ENCODE results near the gene KCNIP1.

The KCNIP1 gene

GRCh38 chr5:170503990-170504596, at the start of gene KCNIP1:
Gene KCNIP1 (plus strand): TSS chr5:170504020.
- DNase-seq, result no peak

- no peak for DNase-seq
Measured at GRCh38 chr5:170463426-170463825, 40.4 kb upstream of the KCNIP1 start.

GRCh38 chr5:170464280-170465127, 39.3 kb upstream of the KCNIP1 start:
- no peak for DNase-seq

DNA sequence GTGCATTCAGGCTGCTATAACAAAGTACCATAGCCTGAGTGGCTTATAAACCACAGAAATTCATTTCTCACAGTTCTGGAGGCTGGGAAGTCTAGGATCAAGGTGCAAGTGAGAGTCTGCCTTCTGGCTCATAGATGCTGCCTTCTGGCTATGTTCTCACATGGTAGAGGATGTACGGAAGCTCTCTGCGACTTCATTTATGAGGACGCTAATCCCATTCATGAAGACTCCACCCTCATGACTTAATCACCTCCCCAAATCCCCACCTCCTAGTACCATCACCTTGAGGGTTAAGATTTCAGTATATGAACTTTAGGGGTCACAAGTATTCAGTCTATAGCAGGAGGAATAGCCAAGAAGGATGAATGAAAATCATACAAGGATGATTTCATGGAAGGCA, 37.3 kb upstream of the KCNIP1 start:
- no peak for DNase-seq

DNA sequence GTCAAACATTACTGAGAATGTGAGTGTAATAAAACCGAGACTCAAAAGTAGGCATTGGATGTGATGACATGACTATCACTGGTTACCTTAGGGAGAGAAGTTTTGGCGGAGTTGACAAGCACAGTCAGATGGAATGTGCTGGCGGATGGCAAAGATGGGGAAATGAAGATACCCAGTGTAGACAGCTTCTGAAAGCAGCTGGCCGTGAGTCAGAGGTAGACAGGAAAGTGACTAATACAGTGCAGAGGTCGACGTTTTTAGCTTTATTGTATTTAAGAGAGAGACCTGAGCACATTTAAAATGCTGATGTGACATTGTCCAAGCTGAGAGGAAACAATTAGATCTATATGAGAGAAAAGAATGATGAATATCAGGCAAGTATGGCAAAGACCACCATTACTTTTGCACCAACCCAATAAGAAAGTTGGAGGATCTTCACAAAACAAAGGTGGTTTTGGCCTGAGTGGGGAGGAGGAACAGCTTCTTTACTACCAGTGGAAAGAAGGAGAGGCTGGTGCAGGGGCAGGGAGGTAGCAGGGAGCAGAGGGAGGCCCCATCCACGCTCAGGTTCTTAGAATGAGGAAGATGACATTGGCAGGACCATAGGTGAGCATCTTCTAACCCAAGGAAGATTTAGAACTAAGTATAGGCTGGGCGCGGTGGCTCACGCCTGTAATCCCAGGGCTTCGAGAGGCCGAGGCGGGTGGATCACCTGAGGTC, 36.7 kb upstream of the KCNIP1 start:
- no peak for DNase-seq

DNA sequence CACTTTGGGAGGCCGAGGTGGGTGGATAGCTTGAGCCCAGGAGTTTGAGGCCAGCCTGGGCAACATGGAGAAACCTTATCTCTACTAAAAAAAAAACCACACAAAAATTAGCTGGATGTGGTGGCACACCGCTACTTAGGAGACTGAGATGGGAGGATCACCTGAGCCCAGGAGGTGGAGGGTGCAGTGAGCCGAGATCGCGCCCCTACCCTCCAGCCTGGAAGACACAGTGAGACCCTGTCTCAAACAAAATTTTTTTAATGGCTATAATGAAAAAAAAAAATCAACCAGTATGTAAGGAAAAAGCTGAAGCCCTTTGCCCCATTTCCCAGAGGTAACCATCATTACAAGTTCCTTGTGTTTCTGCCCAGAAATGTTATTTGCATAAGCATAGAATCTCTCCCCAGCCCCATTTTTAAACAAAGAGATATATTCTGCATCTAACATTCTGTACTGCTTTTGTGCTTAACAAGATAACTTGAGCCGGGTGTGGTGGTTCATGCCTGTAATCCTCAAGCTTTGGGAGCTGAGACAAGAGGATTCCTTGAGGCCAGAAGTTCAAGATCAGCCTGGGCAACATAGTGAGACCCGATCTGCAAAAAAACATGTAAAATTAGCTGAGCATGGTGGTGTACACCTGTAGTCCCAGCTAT, 35.1 kb upstream of the KCNIP1 start:
- DNase-seq, result no peak

- no peak for DNase-seq
Measured at GRCh38 chr5:170469414-170469813, 34.4 kb upstream of the KCNIP1 start.

GRCh38 chr5:170470275-170470674, 33.5 kb upstream of the KCNIP1 start:
- DNase-seq, result no peak

GRCh38 chr5:170470808-170471404, 32.9 kb upstream of the KCNIP1 start:
- DNase-seq, result no peak

- DNase-seq, result no peak
Measured at GRCh38 chr5:170471551-170472178, 32.2 kb upstream of the KCNIP1 start.

GRCh38 chr5:170473642-170474041, 30.2 kb upstream of the KCNIP1 start:
- DNase-seq, result no peak

- DNase-seq, result no peak
Measured at GRCh38 chr5:170474489-170475274, 29.1 kb upstream of the KCNIP1 start.

- DNase-seq, result no peak
Measured at GRCh38 chr5:170475294-170476000, 28.4 kb upstream of the KCNIP1 start.

DNA sequence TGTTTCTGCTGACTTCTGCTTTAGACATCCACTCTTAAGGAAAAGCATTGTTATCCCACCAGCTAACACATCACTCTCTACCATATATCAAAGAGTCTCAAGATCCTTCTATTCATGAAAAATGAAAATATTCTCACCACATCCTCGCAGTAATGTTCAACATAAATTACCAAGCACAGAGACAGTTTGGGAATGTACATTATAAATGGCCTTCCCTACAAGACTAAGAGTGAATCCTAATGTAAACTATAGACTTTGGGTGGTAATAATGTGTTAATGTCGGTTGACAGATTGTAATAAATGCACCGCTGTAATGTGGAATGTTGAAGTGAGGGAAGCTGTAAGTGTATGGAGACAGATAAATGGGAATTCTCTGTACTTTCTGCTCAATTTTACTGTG, 27.1 kb upstream of the KCNIP1 start:
- DNase-seq, result no peak

DNA sequence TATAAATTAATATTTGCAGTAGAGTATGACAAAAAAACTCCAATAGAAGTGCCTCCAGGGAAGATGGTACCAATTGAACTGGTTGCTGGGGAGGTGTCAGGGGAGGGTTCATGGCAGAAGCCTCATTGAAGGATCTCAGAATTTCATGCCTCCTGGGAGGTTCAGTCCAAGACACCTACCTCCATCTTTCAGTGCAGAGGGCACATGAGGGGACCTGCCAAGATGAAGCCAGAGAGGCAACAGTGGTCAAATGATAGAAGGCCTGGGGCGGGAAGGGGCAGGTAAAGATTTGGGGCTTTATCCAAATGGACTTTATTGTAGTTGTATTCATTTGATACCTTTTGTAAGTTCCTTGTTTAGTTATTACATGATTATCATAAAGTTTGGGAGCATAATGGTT, 25.9 kb upstream of the KCNIP1 start:
- no peak for DNase-seq

DNA sequence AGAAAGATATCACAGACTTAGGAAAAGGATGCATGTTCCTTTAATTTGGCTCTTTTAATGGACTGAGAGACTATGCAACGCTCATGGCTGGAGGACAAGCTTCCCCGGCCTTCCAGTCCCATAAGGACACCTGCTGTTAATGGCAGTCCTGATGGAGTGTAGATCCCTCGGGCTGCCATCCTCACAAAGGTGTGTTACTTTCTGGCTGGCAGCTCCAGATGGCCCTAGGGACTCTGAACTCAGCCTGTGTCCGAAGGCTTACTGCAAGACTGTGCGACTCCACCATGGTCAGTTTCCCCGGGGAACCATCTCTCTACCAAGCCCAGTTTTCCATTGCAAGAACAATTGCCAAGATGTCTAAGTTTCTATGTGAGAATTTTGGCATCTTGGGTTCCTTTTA, 25.5 kb upstream of the KCNIP1 start:
- no peak for DNase-seq

- DNase-seq, result no peak
Measured at GRCh38 chr5:170479484-170479883, 24.3 kb upstream of the KCNIP1 start.

GRCh38 chr5:170480260-170480659, 23.6 kb upstream of the KCNIP1 start:
- DNase-seq, result no peak

GRCh38 chr5:170481849-170482248, 22.0 kb upstream of the KCNIP1 start:
- DNase-seq, result no peak

- DNase-seq, result no peak
Measured at GRCh38 chr5:170482511-170482910, 21.3 kb upstream of the KCNIP1 start.
